NCI-H2081 (cell line): ENCODE data around the gene RIPOR2.

Experiments used
- DNase-seq, 2 experiments: peaks; one replicate each; lab custom pipeline; 2025; lab: John Stamatoyannopoulos, UW

RIPOR2 gene

GRCh38 chr6:24906314-24906713, 29.4 kb downstream of the RIPOR2 start:
- no peak for DNase-seq

GRCh38 chr6:24905483-24905882, 30.3 kb downstream of the RIPOR2 start:
- no peak for DNase-seq

DNA sequence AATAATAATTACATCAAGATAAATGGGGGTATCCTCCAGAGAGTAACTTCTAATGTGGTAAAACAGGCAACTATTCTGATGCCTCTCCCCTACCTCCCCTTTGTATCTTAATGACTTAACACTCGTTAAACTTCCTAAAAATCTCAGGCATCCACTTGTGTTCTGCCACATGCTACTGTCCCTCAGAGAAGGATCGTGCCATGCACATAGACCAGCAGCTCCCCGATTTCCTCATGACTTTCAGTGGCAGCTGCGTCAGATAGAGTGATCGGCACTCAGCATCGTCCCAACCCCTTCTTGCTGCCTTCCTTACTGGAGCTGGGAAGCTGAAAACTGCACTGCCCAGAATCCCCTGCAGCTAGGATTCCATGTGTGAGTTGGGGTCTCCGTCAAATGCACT, 32.1 kb downstream of the RIPOR2 start:
- no peak for DNase-seq

DNA sequence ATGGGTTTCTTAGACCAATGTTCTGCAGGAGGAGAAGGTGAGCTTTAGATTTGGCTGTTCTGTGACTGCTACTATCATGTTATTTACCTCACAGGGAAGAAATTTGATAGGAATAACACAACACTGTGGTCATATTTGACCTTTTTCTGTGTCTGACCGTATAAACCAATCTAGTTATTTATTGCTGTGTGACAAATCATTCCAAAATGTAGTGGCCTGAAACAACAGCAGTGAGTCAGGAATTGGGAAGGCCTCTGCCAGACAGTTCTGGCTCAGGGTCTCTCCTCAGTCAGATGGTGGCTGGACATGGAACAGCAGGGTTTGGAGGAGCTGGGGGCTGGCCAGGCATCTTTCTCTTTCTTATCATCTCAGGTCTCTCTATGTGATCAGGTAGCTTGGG, 33.0 kb downstream of the RIPOR2 start:
- DNase-seq, result no peak

GRCh38 chr6:24901698-24902328, 33.9 kb downstream of the RIPOR2 start:
- DNase-seq, result no peak

GRCh38 chr6:24900917-24901697, 34.7 kb downstream of the RIPOR2 start:
- no peak for DNase-seq

- DNase-seq, result no peak
Measured at GRCh38 chr6:24899997-24900325, 35.8 kb downstream of the RIPOR2 start.

GRCh38 chr6:24899136-24899996, 36.4 kb downstream of the RIPOR2 start:
- DNase-seq, result no peak

- DNase-seq, result no peak
Measured at GRCh38 chr6:24898676-24899075, 37.1 kb downstream of the RIPOR2 start.

GRCh38 chr6:24897186-24897585, 38.6 kb downstream of the RIPOR2 start:
- no peak for DNase-seq

GRCh38 chr6:24893342-24893850, 42.4 kb downstream of the RIPOR2 start:
- DNase-seq, result no peak

DNA sequence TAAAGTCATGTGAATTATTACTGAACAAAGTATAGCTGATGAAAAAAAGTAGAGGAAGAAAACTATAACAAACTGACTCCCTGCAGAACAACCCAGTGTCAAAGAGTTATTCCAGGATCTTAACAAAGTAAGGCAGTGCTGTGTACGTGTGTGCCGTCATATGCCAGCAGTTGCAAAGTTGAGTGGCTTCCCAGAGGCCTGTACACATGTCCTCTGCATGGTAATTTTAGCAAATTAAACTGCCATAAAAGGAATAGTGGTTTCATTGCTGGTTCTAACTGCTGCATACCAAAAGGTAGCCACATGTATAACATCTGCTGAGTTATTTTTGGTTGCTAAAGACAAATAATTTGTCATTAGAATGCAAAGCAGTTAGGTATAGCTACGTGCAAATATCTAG, 44.8 kb downstream of the RIPOR2 start:
- no peak for DNase-seq

GRCh38 chr6:24890471-24890870, 45.3 kb downstream of the RIPOR2 start:
- DNase-seq, result no peak

GRCh38 chr6:24888715-24889370, 46.9 kb downstream of the RIPOR2 start:
- DNase-seq, result no peak

DNA sequence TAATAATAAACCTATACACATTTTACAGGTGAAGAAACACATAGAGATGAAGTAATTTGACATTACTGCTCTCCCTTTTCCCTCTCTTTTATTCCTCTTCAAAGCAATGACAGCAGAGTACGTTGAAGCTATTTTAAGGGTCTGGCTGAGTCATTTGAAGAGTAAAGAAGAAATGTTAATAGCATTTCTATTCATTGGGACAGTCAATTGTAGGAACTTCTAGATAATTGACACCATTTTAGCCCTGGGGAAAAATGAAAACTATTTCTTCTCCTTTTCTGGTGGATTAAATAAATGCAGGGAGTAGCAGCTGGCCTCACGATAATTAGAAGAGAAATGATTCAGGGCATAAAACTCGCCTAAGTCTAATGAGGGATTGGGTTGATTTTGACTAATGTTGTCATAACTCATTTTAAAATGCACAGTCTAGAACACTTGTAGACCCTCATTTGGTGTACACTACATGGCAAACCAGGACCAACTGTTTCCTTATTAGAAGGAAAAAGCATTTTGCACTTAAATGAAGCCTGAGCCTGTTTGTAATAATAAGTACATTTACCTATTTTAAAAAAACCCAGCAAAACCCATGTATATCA, 48.1 kb downstream of the RIPOR2 start:
- no peak for DNase-seq

- no peak for DNase-seq
Measured at GRCh38 chr6:24883618-24884017, 52.1 kb downstream of the RIPOR2 start.

- no peak for DNase-seq
Measured at GRCh38 chr6:24882835-24883555, 52.8 kb downstream of the RIPOR2 start.

DNA sequence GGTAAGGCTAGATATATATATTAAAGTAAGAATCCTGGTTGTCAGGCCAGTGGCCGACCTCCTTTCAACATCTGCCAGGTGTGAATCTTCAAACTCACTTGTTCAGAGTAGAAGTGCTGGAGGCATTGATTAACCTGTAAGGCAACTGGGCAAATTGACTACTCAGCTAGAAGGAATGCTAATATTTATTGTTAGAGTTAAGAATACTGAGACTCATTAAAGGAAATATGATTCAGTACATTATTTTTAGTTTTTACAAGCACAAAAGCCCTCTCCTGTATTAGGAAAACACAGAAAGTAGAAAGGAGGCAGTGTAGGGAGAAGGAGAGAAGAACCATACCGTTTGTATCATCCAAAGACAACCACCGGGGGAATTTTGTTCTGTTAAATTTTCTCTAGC, 53.5 kb downstream of the RIPOR2 start:
- DNase-seq, result no peak

- DNase-seq, result no peak
Measured at GRCh38 chr6:24881376-24881775, 54.4 kb downstream of the RIPOR2 start.

- DNase-seq, result no peak
Measured at GRCh38 chr6:24880451-24880850, 55.3 kb downstream of the RIPOR2 start.

- DNase-seq, result no peak
Measured at GRCh38 chr6:24879351-24879750, 56.4 kb downstream of the RIPOR2 start.
